GM19468 (cell line): ENCODE data around the gene FTHL17.

Experiments used
- ATAC-seq: cut with Tn5 transposase; IDR thresholded peaks from one replicate; pipeline ENCODE4 v1.9.1; 2021; ENCODE audit warnings: mild to moderate bottlenecking, moderate library complexity, moderate number of reproducible peaks; ENCODE audit not compliant: unreplicated experiment; ENCODE audit errors: extremely low read depth

Gene FTHL17

GRCh38 chrX:31039327-31039711 is 32.5 kb downstream of the FTHL17 start:
- ATAC-seq = no peak

GRCh38 chrX:31038575-31039326 is 33.1 kb downstream of the FTHL17 start:
- peak; percentile 26 for ATAC-seq

GRCh38 chrX:31036895-31037294 is 34.9 kb downstream of the FTHL17 start:
- ATAC-seq = peak; percentile 45

- no peak for ATAC-seq
These were observed 44.5 kb downstream of the FTHL17 start for GRCh38 chrX:31027351-31027750.

GRCh38 chrX:31024866-31025265 is 47.0 kb downstream of the FTHL17 start:
- no peak for ATAC-seq

GRCh38 chrX:31021537-31021936 is 50.3 kb downstream of the FTHL17 start:
- no peak for ATAC-seq
